HL-60 (cell line): ENCODE measurements around the gene CHKB.

Source experiments
- GABPA ChIP-seq: IDR thresholded peaks from 2 replicates; pipeline ENCODE4 v1.6.1; 2012; ENCODE audit warnings: low read depth
- TF ChIP-seq, protein P1 (sequence below): IDR thresholded peaks from one replicate; pipeline ENCODE4 v1.5.1; 2011; ENCODE audit warnings: low read length, control low read depth, inconsistent platforms; ENCODE audit not compliant: insufficient read depth
- TF ChIP-seq, protein P2 (sequence below): IDR thresholded peaks from 2 replicates; pipeline ENCODE4 v1.6.1; 2012; ENCODE audit warnings: low read depth; ENCODE audit not compliant: insufficient replicate concordance

- TF ChIP-seq, protein P1, sequence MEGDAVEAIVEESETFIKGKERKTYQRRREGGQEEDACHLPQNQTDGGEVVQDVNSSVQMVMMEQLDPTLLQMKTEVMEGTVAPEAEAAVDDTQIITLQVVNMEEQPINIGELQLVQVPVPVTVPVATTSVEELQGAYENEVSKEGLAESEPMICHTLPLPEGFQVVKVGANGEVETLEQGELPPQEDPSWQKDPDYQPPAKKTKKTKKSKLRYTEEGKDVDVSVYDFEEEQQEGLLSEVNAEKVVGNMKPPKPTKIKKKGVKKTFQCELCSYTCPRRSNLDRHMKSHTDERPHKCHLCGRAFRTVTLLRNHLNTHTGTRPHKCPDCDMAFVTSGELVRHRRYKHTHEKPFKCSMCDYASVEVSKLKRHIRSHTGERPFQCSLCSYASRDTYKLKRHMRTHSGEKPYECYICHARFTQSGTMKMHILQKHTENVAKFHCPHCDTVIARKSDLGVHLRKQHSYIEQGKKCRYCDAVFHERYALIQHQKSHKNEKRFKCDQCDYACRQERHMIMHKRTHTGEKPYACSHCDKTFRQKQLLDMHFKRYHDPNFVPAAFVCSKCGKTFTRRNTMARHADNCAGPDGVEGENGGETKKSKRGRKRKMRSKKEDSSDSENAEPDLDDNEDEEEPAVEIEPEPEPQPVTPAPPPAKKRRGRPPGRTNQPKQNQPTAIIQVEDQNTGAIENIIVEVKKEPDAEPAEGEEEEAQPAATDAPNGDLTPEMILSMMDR: peak; percentile 10
- no peak for TF ChIP-seq GABPA
- TF ChIP-seq, protein P2, sequence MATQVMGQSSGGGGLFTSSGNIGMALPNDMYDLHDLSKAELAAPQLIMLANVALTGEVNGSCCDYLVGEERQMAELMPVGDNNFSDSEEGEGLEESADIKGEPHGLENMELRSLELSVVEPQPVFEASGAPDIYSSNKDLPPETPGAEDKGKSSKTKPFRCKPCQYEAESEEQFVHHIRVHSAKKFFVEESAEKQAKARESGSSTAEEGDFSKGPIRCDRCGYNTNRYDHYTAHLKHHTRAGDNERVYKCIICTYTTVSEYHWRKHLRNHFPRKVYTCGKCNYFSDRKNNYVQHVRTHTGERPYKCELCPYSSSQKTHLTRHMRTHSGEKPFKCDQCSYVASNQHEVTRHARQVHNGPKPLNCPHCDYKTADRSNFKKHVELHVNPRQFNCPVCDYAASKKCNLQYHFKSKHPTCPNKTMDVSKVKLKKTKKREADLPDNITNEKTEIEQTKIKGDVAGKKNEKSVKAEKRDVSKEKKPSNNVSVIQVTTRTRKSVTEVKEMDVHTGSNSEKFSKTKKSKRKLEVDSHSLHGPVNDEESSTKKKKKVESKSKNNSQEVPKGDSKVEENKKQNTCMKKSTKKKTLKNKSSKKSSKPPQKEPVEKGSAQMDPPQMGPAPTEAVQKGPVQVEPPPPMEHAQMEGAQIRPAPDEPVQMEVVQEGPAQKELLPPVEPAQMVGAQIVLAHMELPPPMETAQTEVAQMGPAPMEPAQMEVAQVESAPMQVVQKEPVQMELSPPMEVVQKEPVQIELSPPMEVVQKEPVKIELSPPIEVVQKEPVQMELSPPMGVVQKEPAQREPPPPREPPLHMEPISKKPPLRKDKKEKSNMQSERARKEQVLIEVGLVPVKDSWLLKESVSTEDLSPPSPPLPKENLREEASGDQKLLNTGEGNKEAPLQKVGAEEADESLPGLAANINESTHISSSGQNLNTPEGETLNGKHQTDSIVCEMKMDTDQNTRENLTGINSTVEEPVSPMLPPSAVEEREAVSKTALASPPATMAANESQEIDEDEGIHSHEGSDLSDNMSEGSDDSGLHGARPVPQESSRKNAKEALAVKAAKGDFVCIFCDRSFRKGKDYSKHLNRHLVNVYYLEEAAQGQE: no peak
Observed at GRCh38 chr22:50545522-50546325, 36.9 kb downstream of the CHKB start, which contains the start of gene KLHDC7B.
